HG03196 (cell line): Measurements from ENCODE around the gene PLTP.
"Not testable (repeated sequence)": the region's sequence is repeated elsewhere in the genome, so short reads cannot be mapped to it uniquely, and the experiment has no call there.

Experiments used
- ATAC-seq: cut with Tn5 transposase; IDR thresholded peaks from one replicate; pipeline ENCODE4 v1.9.1; 2021; ENCODE audit not compliant: unreplicated experiment

Gene PLTP

GRCh38 chr20:45911486-45912343, at the start of gene PLTP:
Gene PLTP (minus strand): TSS chr20:45912155. CDS start chr20:45911452, 703 bp downstream.
- ATAC-seq, result no peak

- no peak for ATAC-seq
These were observed 48.1 kb upstream of the PLTP start for GRCh38 chr20:45959956-45960630.

- ATAC-seq, result no peak
These were observed 47.2 kb upstream of the PLTP start for GRCh38 chr20:45959126-45959525.

GRCh38 chr20:45958593-45958992, 46.6 kb upstream of the PLTP start:
- ATAC-seq, result no peak

- no peak for ATAC-seq
These were observed 45.3 kb upstream of the PLTP start for GRCh38 chr20:45957021-45957941.

GRCh38 chr20:45956326-45956725, 44.4 kb upstream of the PLTP start:
- ATAC-seq, result not testable (repeated sequence)

GRCh38 chr20:45953672-45954071, 41.7 kb upstream of the PLTP start:
- ATAC-seq, result no peak

- no peak for ATAC-seq
These were observed 40.9 kb upstream of the PLTP start for GRCh38 chr20:45952861-45953260.

GRCh38 chr20:45951925-45952834, 40.2 kb upstream of the PLTP start:
- no peak for ATAC-seq

- no peak for ATAC-seq
These were observed 38.3 kb upstream of the PLTP start for GRCh38 chr20:45950330-45950646.

GRCh38 chr20:45949542-45950329, 37.8 kb upstream of the PLTP start:
- no peak for ATAC-seq

GRCh38 chr20:45948742-45949541, 37.0 kb upstream of the PLTP start:
- no peak for ATAC-seq

- no peak for ATAC-seq
These were observed 36.3 kb upstream of the PLTP start for GRCh38 chr20:45948261-45948733.

GRCh38 chr20:45947110-45947866, 35.3 kb upstream of the PLTP start:
- ATAC-seq, result no peak

GRCh38 chr20:45946149-45946970, 34.4 kb upstream of the PLTP start:
- no peak for ATAC-seq

- ATAC-seq, result no peak
These were observed 33.8 kb upstream of the PLTP start for GRCh38 chr20:45945678-45946148.
